HepG2 (cell line): ENCODE measurements around the gene CLDND2. TPM values are rescaled to one million over a fixed set of nuclear protein-coding genes. Genes with fewer than 3 reads are reported as not detected.
A peak's percentile ranks its signal among the peaks of the same experiment; 100 is the strongest.

Source experiments
- CBX1 ChIP-seq: IDR thresholded peaks from one replicate; pipeline ENCODE4 v1.6.1; 2016; ENCODE audit warnings: antibody characterized with exemption, low read depth
- CBX2 ChIP-seq, 2 experiments: fragments of 200-600 bp in 1 of 2; sonication (generic); formaldehyde crosslinking in 1 of 2; IDR thresholded peaks; 2 replicates each; pipeline versions ENCODE4 v1.7.0 to v1.8.1; 2018 to 2022; ENCODE audit warnings: low read depth in 2 of 2, low read length in 1 of 2, mild to moderate bottlenecking in 1 of 2, missing genetic modification reagents in 1 of 2
- ETS1 ChIP-seq: sonication (generic); formaldehyde crosslinking; IDR thresholded peaks from 2 replicates; pipeline ENCODE4 v1.4.0; 2020; ENCODE audit warnings: missing genetic modification reagents
- MED8 ChIP-seq: sonication (generic); formaldehyde crosslinking; IDR thresholded peaks from 2 replicates; pipeline ENCODE4 v1.8.1; 2023; ENCODE audit warnings: mild to moderate bottlenecking, missing genetic modification reagents; ENCODE audit not compliant: insufficient replicate concordance
- RELA ChIP-seq: sonication (generic); formaldehyde crosslinking; IDR thresholded peaks from 2 replicates; pipeline ENCODE4 v1.4.0; 2020; ENCODE audit warnings: missing genetic modification reagents
- SMYD3 ChIP-seq: sonication (generic); formaldehyde crosslinking; IDR thresholded peaks from 2 replicates; pipeline ENCODE4 v1.8.1; 2023; ENCODE audit warnings: mild to moderate bottlenecking, missing genetic modification reagents
- SNAI1 ChIP-seq: sonication (generic); formaldehyde crosslinking; IDR thresholded peaks from 2 replicates; pipeline ENCODE4 v1.5.0; 2020; ENCODE audit warnings: mild to moderate bottlenecking, missing genetic modification reagents, borderline replicate concordance
- SP1 ChIP-seq, 2 experiments: fragments of 450-650 bp in 1 of 2; sonication (generic) in 1 of 2; formaldehyde crosslinking in 1 of 2; IDR thresholded peaks; 2 replicates each; pipeline versions ENCODE4 v1.4.0 to v1.6.1; 2016 to 2020; ENCODE audit warnings: missing genetic modification reagents in 1 of 2
- ZFP90 ChIP-seq: sonication (generic); formaldehyde crosslinking; IDR thresholded peaks from 2 replicates; pipeline ENCODE4 v1.8.0; 2022; ENCODE audit warnings: missing genetic modification reagents, mild to moderate bottlenecking, inconsistent platforms, borderline replicate concordance
- ZNF205 ChIP-seq: IDR thresholded peaks from 2 replicates; pipeline ENCODE4 v1.6.1; 2018; ENCODE audit warnings: missing biosample characterization, missing genetic modification reagents
- ZNF235 ChIP-seq: sonication (generic); formaldehyde crosslinking; IDR thresholded peaks from 2 replicates; pipeline ENCODE4 v1.8.1; 2023; ENCODE audit warnings: mild to moderate bottlenecking, missing genetic modification reagents, borderline replicate concordance
- ZNF430 ChIP-seq: sonication (generic); formaldehyde crosslinking; IDR thresholded peaks from 2 replicates; pipeline ENCODE4 v1.9.0; 2021; ENCODE audit warnings: mild to moderate bottlenecking, missing genetic modification reagents
- ZSCAN22 ChIP-seq: sonication (generic); formaldehyde crosslinking; IDR thresholded peaks from 2 replicates; pipeline ENCODE4 v1.4.0; 2020; ENCODE audit warnings: mild to moderate bottlenecking, missing genetic modification reagents
- polyA plus RNA-seq, 8 experiments: library from polyadenylated mRNA; depleted of rRNA in 3 of 8; stranded (reverse) in 7 of 8; unstranded in 1 of 8; fragments of >200 nt; fragmentation: Illumina TruSeq in 4 of 8; extraction: Trizol in 4 of 8; gene quantifications; 2 replicates each; pipeline versions ENCODE4 v1.2.1 to v1.2.3, GENCODE V29; 2011 to 2016; ENCODE audit warnings: low read depth in 4 of 8, missing spikeins in 1 of 8, mixed read lengths in 1 of 8; ENCODE audit not compliant: insufficient read depth in 1 of 8
- total RNA-seq, 5 experiments: library from RNA; depleted of rRNA; stranded (reverse); fragments of >200 nt; fragmentation: Illumina TruSeq; extraction: Trizol; gene quantifications; 2 replicates each; pipeline ENCODE4 v1.2.3, GENCODE V29; 2016; ENCODE audit warnings: low read depth in 1 of 5
- TF ChIP-seq, protein P1 (sequence below), 2 experiments: sonication (generic) in 1 of 2; formaldehyde crosslinking in 1 of 2; IDR thresholded peaks; 2 replicates each; pipeline versions ENCODE4 v1.4.0 to v1.6.1; 2016 to 2020; ENCODE audit warnings: borderline replicate concordance in 1 of 2, low read depth in 1 of 2, mild to moderate bottlenecking in 1 of 2, missing genetic modification reagents in 1 of 2
- TF ChIP-seq, protein P2 (sequence below): sonication (generic); formaldehyde crosslinking; IDR thresholded peaks from 2 replicates; pipeline ENCODE4 v1.8.0; 2022; ENCODE audit warnings: missing genetic modification reagents, low read depth, mild to moderate bottlenecking, borderline replicate concordance
- TF ChIP-seq, protein P3 (sequence below): sonication (generic); formaldehyde crosslinking; IDR thresholded peaks from 2 replicates; pipeline ENCODE4 v1.4.0; 2020; ENCODE audit warnings: missing genetic modification reagents
- TF ChIP-seq, protein P4 (sequence below): sonication (generic); formaldehyde crosslinking; IDR thresholded peaks from 2 replicates; pipeline ENCODE4 v1.8.0; 2022; ENCODE audit warnings: mild to moderate bottlenecking, missing genetic modification reagents

The CLDND2 gene
- total and polyA plus RNA-seq, 2 of the 13 experiments (the other 11 are each of a cell fraction or from before 2014, with no cell fraction given): 0.84 to 1.8 TPM

GRCh38 chr19:51354103-51354741 lies 14.6 kb downstream of the CLDND2 start (continued):
- TF ChIP-seq, protein P1, sequence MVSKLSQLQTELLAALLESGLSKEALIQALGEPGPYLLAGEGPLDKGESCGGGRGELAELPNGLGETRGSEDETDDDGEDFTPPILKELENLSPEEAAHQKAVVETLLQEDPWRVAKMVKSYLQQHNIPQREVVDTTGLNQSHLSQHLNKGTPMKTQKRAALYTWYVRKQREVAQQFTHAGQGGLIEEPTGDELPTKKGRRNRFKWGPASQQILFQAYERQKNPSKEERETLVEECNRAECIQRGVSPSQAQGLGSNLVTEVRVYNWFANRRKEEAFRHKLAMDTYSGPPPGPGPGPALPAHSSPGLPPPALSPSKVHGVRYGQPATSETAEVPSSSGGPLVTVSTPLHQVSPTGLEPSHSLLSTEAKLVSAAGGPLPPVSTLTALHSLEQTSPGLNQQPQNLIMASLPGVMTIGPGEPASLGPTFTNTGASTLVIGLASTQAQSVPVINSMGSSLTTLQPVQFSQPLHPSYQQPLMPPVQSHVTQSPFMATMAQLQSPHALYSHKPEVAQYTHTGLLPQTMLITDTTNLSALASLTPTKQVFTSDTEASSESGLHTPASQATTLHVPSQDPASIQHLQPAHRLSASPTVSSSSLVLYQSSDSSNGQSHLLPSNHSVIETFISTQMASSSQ (IDR thresholded peaks at IDR 0.05; ENCODE audit: low read depth): no peak
- TF ChIP-seq, protein P1 (CRISPR knock-in tag; IDR thresholded peaks at IDR 0.05; ENCODE audit: borderline replicate concordance): no peak
- TF ChIP-seq MED8 (CRISPR knock-in tag) (peak; percentile 75), SP1 (IDR thresholded peaks at IDR 0.05) (no peak), SP1 (CRISPR knock-in tag; IDR thresholded peaks at IDR 0.05) (peak; percentile 38; the same call in 1 of the 2 replicates), ZNF430 (peak; percentile 70; the same call in 1 of the 2 replicates), ZFP90 (no peak; the same call in 1 of the 2 replicates), CBX1 (no peak), SMYD3 (CRISPR knock-in tag) (peak; percentile 66; the same call in 1 of the 2 replicates), ZSCAN22 (CRISPR knock-in tag) (peak; percentile 98), ZNF205 (CRISPR knock-in tag) (peak; percentile 94; the same call in 1 of the 2 replicates), SNAI1 (CRISPR knock-in tag) (no peak), CBX2 (IDR thresholded peaks at IDR 0.05; ENCODE audit: low read depth, low read length) (no peak), CBX2 (CRISPR knock-in tag; IDR thresholded peaks at IDR 0.05; ENCODE audit: low read depth) (no peak), ETS1 (CRISPR knock-in tag) (no peak), ZNF235 (CRISPR knock-in tag) (no peak), RELA (CRISPR knock-in tag) (no peak)
- TF ChIP-seq, protein P2, sequence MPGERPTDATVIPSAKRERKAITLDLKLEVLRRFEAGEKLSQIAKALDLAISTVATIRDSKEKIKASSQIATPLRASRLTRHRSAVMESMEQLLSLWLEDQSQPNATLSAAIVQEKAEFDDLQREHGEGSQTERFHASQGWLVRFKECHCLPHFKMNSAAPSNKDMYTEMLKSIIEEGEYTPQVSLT (CRISPR knock-in tag): no peak
- TF ChIP-seq, protein P3, sequence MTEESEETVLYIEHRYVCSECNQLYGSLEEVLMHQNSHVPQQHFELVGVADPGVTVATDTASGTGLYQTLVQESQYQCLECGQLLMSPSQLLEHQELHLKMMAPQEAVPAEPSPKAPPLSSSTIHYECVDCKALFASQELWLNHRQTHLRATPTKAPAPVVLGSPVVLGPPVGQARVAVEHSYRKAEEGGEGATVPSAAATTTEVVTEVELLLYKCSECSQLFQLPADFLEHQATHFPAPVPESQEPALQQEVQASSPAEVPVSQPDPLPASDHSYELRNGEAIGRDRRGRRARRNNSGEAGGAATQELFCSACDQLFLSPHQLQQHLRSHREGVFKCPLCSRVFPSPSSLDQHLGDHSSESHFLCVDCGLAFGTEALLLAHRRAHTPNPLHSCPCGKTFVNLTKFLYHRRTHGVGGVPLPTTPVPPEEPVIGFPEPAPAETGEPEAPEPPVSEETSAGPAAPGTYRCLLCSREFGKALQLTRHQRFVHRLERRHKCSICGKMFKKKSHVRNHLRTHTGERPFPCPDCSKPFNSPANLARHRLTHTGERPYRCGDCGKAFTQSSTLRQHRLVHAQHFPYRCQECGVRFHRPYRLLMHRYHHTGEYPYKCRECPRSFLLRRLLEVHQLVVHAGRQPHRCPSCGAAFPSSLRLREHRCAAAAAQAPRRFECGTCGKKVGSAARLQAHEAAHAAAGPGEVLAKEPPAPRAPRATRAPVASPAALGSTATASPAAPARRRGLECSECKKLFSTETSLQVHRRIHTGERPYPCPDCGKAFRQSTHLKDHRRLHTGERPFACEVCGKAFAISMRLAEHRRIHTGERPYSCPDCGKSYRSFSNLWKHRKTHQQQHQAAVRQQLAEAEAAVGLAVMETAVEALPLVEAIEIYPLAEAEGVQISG (CRISPR knock-in tag): peak; percentile 29; the same call in 1 of the 2 replicates
- TF ChIP-seq, protein P4, sequence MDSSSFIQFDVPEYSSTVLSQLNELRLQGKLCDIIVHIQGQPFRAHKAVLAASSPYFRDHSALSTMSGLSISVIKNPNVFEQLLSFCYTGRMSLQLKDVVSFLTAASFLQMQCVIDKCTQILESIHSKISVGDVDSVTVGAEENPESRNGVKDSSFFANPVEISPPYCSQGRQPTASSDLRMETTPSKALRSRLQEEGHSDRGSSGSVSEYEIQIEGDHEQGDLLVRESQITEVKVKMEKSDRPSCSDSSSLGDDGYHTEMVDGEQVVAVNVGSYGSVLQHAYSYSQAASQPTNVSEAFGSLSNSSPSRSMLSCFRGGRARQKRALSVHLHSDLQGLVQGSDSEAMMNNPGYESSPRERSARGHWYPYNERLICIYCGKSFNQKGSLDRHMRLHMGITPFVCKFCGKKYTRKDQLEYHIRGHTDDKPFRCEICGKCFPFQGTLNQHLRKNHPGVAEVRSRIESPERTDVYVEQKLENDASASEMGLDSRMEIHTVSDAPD (CRISPR knock-in tag): peak; percentile 59; the same call in 1 of the 2 replicates
